Measurements from ENCODE around the gene GBP2. TPM values are rescaled to one million over a fixed set of nuclear protein-coding genes. Genes with fewer than 3 reads are reported as not detected.

GBP2 gene
- total and polyA plus RNA-seq, 9 of the 15 experiments (the other 6 are each of a cell fraction or from before 2014, with no cell fraction given) = 0.45 to 2.2 (median 0.69) TPM

DNA sequence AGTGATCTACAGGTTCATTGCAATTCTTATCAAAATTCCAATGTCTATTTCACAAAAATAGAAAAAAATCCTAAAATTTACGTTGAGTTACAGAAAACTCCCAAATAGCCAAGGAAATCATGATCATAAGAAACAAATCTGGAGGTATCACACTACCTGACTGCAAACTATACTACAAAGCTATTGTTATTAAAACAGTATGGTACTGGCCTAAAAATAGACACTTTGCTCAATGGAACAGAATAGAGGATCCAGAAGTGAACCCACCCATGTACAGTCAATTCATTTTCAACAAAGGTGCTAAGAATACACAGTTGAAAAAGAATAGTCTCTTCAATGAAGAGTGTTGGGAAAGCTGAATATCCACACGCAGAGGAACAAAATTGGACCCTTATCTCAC lies 30.2 kb downstream of the GBP2 start (continued):
- TF ChIP-seq ZNF263 (CRISPR knock-in tag; IDR thresholded peaks at IDR 0.05; ENCODE audit: borderline replicate concordance) (no peak), PHB2 (IDR thresholded peaks at IDR 0.05; ENCODE audit: low read depth) (no peak), TRIM28 (IDR thresholded peaks at IDR 0.05) (peak; percentile 68; the same call in 1 of the 2 replicates), BCOR (IDR thresholded peaks at IDR 0.05) (0 out of 2 replicates have a peak, but pooled peaks have one; percentile 30), EWSR1 (IDR thresholded peaks at IDR 0.05; ENCODE audit: borderline replicate concordance, low read depth, partially characterized antibody) (no peak)
- TF ChIP-seq, protein P1, sequence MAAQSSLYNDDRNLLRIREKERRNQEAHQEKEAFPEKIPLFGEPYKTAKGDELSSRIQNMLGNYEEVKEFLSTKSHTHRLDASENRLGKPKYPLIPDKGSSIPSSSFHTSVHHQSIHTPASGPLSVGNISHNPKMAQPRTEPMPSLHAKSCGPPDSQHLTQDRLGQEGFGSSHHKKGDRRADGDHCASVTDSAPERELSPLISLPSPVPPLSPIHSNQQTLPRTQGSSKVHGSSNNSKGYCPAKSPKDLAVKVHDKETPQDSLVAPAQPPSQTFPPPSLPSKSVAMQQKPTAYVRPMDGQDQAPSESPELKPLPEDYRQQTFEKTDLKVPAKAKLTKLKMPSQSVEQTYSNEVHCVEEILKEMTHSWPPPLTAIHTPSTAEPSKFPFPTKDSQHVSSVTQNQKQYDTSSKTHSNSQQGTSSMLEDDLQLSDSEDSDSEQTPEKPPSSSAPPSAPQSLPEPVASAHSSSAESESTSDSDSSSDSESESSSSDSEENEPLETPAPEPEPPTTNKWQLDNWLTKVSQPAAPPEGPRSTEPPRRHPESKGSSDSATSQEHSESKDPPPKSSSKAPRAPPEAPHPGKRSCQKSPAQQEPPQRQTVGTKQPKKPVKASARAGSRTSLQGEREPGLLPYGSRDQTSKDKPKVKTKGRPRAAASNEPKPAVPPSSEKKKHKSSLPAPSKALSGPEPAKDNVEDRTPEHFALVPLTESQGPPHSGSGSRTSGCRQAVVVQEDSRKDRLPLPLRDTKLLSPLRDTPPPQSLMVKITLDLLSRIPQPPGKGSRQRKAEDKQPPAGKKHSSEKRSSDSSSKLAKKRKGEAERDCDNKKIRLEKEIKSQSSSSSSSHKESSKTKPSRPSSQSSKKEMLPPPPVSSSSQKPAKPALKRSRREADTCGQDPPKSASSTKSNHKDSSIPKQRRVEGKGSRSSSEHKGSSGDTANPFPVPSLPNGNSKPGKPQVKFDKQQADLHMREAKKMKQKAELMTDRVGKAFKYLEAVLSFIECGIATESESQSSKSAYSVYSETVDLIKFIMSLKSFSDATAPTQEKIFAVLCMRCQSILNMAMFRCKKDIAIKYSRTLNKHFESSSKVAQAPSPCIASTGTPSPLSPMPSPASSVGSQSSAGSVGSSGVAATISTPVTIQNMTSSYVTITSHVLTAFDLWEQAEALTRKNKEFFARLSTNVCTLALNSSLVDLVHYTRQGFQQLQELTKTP (IDR thresholded peaks at IDR 0.05; ENCODE audit: low read depth in 1 of 2, partially characterized antibody in 2 of 2) = no peak

DNA sequence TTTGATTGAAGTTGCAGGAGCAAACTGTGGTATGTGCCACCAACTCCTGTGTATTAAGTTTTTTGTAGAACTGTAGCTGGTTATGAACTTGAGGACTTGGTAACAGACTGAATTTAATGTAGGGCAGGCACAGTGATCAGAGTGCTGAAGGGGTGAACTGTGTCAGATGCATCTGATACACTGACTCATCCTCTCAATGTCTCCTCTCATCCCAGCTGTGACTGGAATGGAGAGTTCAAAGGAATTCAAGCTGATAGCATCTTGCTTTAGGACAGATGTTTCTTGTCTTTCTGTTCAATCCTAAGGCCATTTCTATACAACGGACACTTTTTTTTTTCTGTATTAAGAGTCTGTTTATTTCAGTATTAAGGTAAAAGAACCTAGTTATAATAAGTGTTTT lies 36.0 kb downstream of the GBP2 start:
- H3K4me3 ChIP-seq = no peak overlapping the region
- ChIA-PET POLR2A (no interaction called here), CTCF (ENCODE audit: low intra/inter-chr PET ratio) (interaction anchor here (1.0 kb wide), 1 partner anchor 59 kb away, joined by 3 read pairs; no protein-coding TSS in a partner anchor)
- no peaks in the 10 kb centered on the region for H3K9me3 ChIP-seq (replicated peaks; ENCODE audit: control insufficient read depth, insufficient read depth, low read depth, low read length)
- H3K9me1 ChIP-seq (ENCODE audit: control insufficient read depth, insufficient read depth, low read length) = no peaks in the 10 kb centered on the region
- H3K4me1 ChIP-seq (replicated peaks in 1 of 2; ENCODE audit: control insufficient read depth in 2 of 2, insufficient read depth in 2 of 2, low read length in 2 of 2) = peaks cover 0 to 4% of the 10 kb centered on the region in 2 experiments; a peak in 3 of 5 replicates
- no peaks in the 10 kb centered on the region for H4K20me1 ChIP-seq (replicated peaks; ENCODE audit: control insufficient read depth, insufficient read depth, low read length)
- no peak overlapping the region for H3K4me2 ChIP-seq (ENCODE audit: insufficient read depth, low read length)
- ATAC-seq = no peak
- 4% methylated on average over 1 of the region's 1 CpG for WGBS (ENCODE audit: insufficient coverage, low coverage, missing lambda C conversion rate)
- H3K36me3 ChIP-seq (ENCODE audit: control insufficient read depth, insufficient read depth, low read length) = no peaks in the 10 kb centered on the region
- H2AFZ ChIP-seq (ENCODE audit: low read depth, low read length) = no peak overlapping the region
- intact Hi-C loops (cut with micrococcal nuclease) (loop anchor here (5.0 kb wide), 2 partner anchors 93 to 187 kb away; no protein-coding TSS in a partner anchor), in situ Hi-C loops (cut with MboI) (no loop called here)
- no peaks in the 10 kb centered on the region for H3K79me2 ChIP-seq (ENCODE audit: control insufficient read depth, insufficient read depth, low read length)
- BruUV-seq (replicated peaks) = no TSS peak
- no peak for FAIRE-seq
- no peaks in the 10 kb centered on the region for H3K27me3 ChIP-seq (ENCODE audit: control insufficient read depth in 2 of 2, insufficient read depth in 2 of 2, low read length in 2 of 2)
- H3K27ac ChIP-seq (ENCODE audit: extremely low read depth, low read depth, low read length) = no peak overlapping the region
- H3K9ac ChIP-seq (ENCODE audit: insufficient read depth in 1 of 2, low read depth in 2 of 2, low read length in 2 of 2) = no peak overlapping the region
- DNase-seq (ENCODE audit: extremely low read depth in 1 of 4, low spot score in 3 of 4) = no peak
- no peak for TF ChIP-seq JUND (IDR thresholded peaks at IDR 0.05; ENCODE audit: borderline replicate concordance, low read depth, low read length)
- TF ChIP-seq JUND (tag; IDR thresholded peaks at IDR 0.05; ENCODE audit: borderline replicate concordance, low read depth, low read length) = peak; percentile 61; the same call in 1 of the 3 replicates
- 0 out of 2 replicates have a peak, but pooled peaks have one; percentile 22 for TF ChIP-seq FOSL1 (tag; conservative IDR thresholded peaks at IDR 0.05)
- TF ChIP-seq, protein P2, sequence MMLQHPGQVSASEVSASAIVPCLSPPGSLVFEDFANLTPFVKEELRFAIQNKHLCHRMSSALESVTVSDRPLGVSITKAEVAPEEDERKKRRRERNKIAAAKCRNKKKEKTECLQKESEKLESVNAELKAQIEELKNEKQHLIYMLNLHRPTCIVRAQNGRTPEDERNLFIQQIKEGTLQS (IDR thresholded peaks at IDR 0.05) = peak; percentile 12; the same call in 1 of the 2 replicates
- TF ChIP-seq, protein P2 (CRISPR knock-in tag; conservative IDR thresholded peaks at IDR 0.05) = no peak

Data from K562 (cell line).